Heart left ventricle (tissue), 16 donors: Measurements from ENCODE around the gene PPM1F. TPM values are rescaled to one million over a fixed set of nuclear protein-coding genes. Genes with fewer than 3 reads are reported as not detected.

Experiments
- ATAC-seq, 4 donors: fragments of 200-7000 bp; cut with Tn5 transposase; one replicate each; pipeline ENCODE4 v1.9.1; 2020 to 2022; ENCODE audit warnings: moderate library complexity in 4 of 4, mild to moderate bottlenecking in 3 of 4, moderate number of reproducible peaks in 1 of 4
- DNase-seq, 5 donors: peaks; one replicate each; pipeline ENCODE4 v3.0.0-alpha.2; 2020
- H3K27ac ChIP-seq, 12 donors: fragments of 200-600 bp; sonication (generic) in 4 of 12; one replicate each; pipeline versions ENCODE4 v1.5.0 to v1.8.0; 2016 to 2022; ENCODE audit warnings: mild to moderate bottlenecking in 2 of 12
- H3K27me3 ChIP-seq, 9 donors: fragments of 200-600 bp; sonication (generic) in 2 of 9; one replicate each; pipeline versions ENCODE4 v1.5.1 to v1.8.0; 2016 to 2022; ENCODE audit warnings: mild to moderate bottlenecking in 3 of 9
- H3K36me3 ChIP-seq, 9 donors: fragments of 200-600 bp; sonication (generic) in 2 of 9; one replicate each; pipeline versions ENCODE4 v1.5.0 to v1.8.0; 2018 to 2022; ENCODE audit warnings: mild to moderate bottlenecking in 2 of 9
- H3K4me1 ChIP-seq, 12 donors: fragments of 200-600 bp; sonication (generic) in 4 of 12; one replicate each; pipeline versions ENCODE4 v1.5.0 to v1.8.0; 2016 to 2022; ENCODE audit warnings: mild to moderate bottlenecking in 3 of 12
- H3K4me3 ChIP-seq, 12 donors: fragments of 200-600 bp; sonication (generic) in 4 of 12; one replicate each; pipeline versions ENCODE4 v1.5.0 to v1.8.0; 2017 to 2022; ENCODE audit warnings: mild to moderate bottlenecking in 9 of 12, moderate library complexity in 4 of 12
- H3K9me3 ChIP-seq, 12 donors: fragments of 200-600 bp; sonication (generic) in 4 of 12; one replicate each; pipeline versions ENCODE4 v1.5.0 to v1.8.0; 2016 to 2022; ENCODE audit warnings: mild to moderate bottlenecking in 1 of 12
- CTCF ChIP-seq, 12 donors: fragments of 200-600 bp; sonication (generic) in 4 of 12; IDR thresholded peaks; one replicate each; pipeline versions ENCODE4 v1.5.0 to v1.8.0; 2018 to 2022; ENCODE audit warnings: antibody characterized with exemption in 12 of 12, mild to moderate bottlenecking in 5 of 12
- POLR2A ChIP-seq, 2 donors: fragments of 450-650 bp; IDR thresholded peaks; one replicate each; pipeline ENCODE4 v1.6.1; 2017; ENCODE audit warnings: antibody characterized with exemption in 2 of 2, mild to moderate bottlenecking in 2 of 2, moderate library complexity in 2 of 2
- WGBS, 4 donors: extraction: QIAGEN DNeasy Blood & Tissue Kit in 2 of 4; methylation state at CpG; one replicate each; pipeline versions ENCODE4 v1.1.5 to v1.1.7; 2013 to 2018; 5-methylcytosine and 5-hydroxymethylcytosine counted together
- intact Hi-C, 10 donors: fragments of 100-400 bp; cut with DNase I; formaldehyde crosslinking; loops; one replicate each; pipeline versions ENCODE4 v1.11.1 to v1.14.2; 2022
- polyA plus RNA-seq, 2 donors: library from polyadenylated mRNA; stranded (reverse); fragments of 200-250 nt; gene quantifications; one replicate each; pipeline ENCODE4 v1.2.3, GENCODE V29; 2013
- total RNA-seq, 9 donors: library from RNA; depleted of rRNA in 2 of 9; stranded (reverse); fragments of >200 nt in 2 of 9; fragmentation: NEBNext Ultra II Directional in 3 of 9; extraction: Animal tissue kit (Norgen Biotek cat#: 25700) in 3 of 9; gene quantifications; one replicate each; pipeline versions ENCODE4 v1.1.0 to v1.2.4, GENCODE V29; 2016 to 2023
- donor health status: ischemic (EF 13 %, LVEDD 7.1; RV severe dilation, severe dysfunction).
- donor health status: healthy with polysubstance abuse.
- donor health status: DM: no; HTN: yes; CAD: no.
- donor health status: DM: no; HTN: no; CAD: no.
- donor health status: ischemic (EF 25% LVEDD 6.9; RV normal size, moderate dysfunction).
- donor health status: ischemic (EF 25% LVEDD 5.7; RV mildly dilated, moderate dysfunction).
- donor health status: healthy.
- donor health status: DM: yes; HTN: yes; CAD: no.
- donor health status: ischemic (EF 35%, LVEDD 5.7; RV mildly dilated, moderate dysfunction).
- donor health status: nonischemic (EF 11% LVEDD 7.7; RV severe dilation, severe dysfunction).
- donor health status: DM: yes; HTN: yes; CAD: no.
- donor health status: PGD.
- donor health status: ischemic (EF 29% LVEDD 5.4; RV normal size, mild dysfunction).
- donor health status: nonischemic (EF 23%, LVEDD 6.1; RV moderate dilation, normal function).

PPM1F gene
- total and polyA plus RNA-seq, 11 donors, result 12.1 to 51.1 (median 20.2) TPM

DNA sequence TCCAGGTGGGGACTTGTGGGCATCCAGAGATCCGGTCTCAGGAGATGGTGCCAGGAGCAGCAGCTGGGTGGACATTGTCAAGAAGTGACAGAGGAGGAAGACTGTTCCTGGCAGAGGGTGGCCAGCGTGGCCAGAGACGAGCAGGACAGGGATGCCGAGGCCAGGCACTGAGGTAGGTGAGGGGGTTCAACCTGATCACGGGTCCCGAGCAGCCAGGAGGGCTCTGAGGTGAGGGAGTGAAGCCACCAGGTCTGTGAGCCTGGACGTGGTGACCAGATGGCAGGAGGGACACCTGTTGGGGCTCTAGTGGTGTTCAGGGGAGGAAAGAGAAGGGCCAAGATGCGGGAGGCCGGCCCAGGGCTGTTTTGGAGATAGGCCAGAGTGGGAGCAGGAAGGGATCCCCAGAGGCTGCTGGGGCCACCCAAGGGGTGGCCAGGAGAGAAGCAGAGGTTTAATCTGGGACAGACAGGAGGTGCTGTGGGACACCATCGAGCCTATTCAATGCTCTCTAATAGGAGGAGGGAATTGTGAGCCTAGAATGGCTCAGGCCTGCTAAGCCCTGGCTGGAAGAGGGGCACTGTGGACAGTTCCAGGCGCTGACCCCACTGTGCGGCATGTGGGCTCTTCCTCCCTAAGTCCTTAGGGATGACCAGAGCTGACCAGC is 6.3 kb downstream of the PPM1F start:
- Histone ChIP-seq H3K27me3 (no peaks in the 10 kb centered on the region), H3K4me3 (no peak overlapping the region), H3K27ac (peak overlapping the region in 11 of 12 donors; percentile 63 to 98 (median 93)), H3K36me3 (peaks cover 0 to 26% (median 19%) of the 10 kb centered on the region in 9 donors), H3K4me1 (peaks cover 23 to 97% (median 82%) of the 10 kb centered on the region in 12 donors), H3K9me3 (no peaks in the 10 kb centered on the region)
- no peak for ATAC-seq
- intact Hi-C loops, result no loop called here
- WGBS, 4 donors, result 76 to 80% (median 78%) methylated on average over 12 of the region's 12 CpGs
- TF ChIP-seq POLR2A (IDR thresholded peaks at IDR 0.05), result no peak
- DNase-seq, result no peak

DNA sequence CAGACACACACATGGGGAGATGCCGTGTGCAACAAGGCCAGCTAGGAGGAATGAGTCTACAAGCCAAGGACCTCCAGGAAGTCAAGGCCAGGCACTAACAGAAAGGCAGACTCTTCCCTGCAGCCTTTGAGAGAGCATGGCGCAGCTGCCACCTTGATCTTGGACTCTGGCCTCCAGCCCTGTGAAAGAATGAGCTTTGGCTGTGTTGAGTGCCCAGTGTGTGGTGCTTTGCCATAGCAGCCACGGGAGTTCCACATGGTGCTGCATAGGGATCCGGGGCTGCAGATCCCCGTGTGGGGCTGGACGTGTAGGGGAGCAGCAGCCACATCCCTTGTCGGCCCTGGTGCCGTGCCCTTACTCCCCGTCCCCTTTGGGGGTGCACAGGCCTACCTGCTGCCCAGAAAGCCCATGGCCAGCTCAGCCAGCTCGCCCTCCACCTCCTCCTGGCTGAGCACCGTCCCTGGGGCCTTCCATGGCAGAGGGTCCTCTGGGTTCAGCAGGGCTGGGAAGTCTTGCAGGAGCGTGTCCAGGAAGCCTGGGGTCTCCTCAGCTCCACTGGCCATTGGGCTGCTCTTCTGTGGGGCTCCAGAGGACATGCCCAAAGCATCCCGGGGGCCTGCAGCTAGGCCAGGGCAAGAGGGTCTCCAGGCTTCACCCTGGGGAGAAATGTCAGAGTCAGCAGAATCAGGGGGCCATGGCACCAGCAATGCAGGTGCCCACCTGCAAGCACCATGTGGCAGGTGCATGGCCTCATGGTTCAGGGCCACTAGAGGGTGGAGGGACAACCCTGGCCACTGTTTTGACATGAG is 7.0 kb downstream of the PPM1F start:
- ATAC-seq (no peak), DNase-seq (peak in 1 of 5 donors; percentile 21)
- Histone ChIP-seq H3K27me3 (no peaks in the 10 kb centered on the region), H3K4me3 (no peak overlapping the region), H3K4me1 (peaks cover 25 to 97% (median 82%) of the 10 kb centered on the region in 12 donors), H3K9me3 (no peaks in the 10 kb centered on the region), H3K36me3 (peaks cover 0 to 26% (median 20%) of the 10 kb centered on the region in 9 donors), H3K27ac (peak overlapping the region in 11 of 12 donors; percentile 19 to 98 (median 96))
- whole genome bisulfite sequencing, 4 donors, result 82 to 94% (median 92%) methylated on average over 6 to 13 of the region's 13 CpGs
- no peak for TF ChIP-seq POLR2A (IDR thresholded peaks at IDR 0.05)
- no peak for TF ChIP-seq CTCF (IDR thresholded peaks at IDR 0.05)
- intact Hi-C loops, result no loop called here

GRCh38 chr22:21944871-21945270 is 7.8 kb downstream of the PPM1F start:
- TF ChIP-seq POLR2A (IDR thresholded peaks at IDR 0.05) (no peak), CTCF (IDR thresholded peaks at IDR 0.05) (no peak)
- Histone ChIP-seq H3K4me3 (no peak overlapping the region), H3K36me3 (peaks cover 0 to 30% (median 20%) of the 10 kb centered on the region in 9 donors), H3K4me1 (peaks cover 30 to 99% (median 84%) of the 10 kb centered on the region in 12 donors), H3K27me3 (no peaks in the 10 kb centered on the region), H3K9me3 (no peaks in the 10 kb centered on the region), H3K27ac (peak overlapping the region in 11 of 12 donors; percentile 88 to 98 (median 96))
- intact Hi-C loops, result no loop called here
- 69 to 79% (median 75%) methylated on average over 7 of the region's 7 CpGs for WGBS, 4 donors
- DNase-seq, result peak in 1 of 5 donors; percentile 6
- ATAC-seq, result no peak

- H3K4me1 ChIP-seq, result peaks cover 37 to 99% (median 88%) of the 10 kb centered on the region in 12 donors
- H3K27me3 ChIP-seq, result no peaks in the 10 kb centered on the region
- H3K27ac ChIP-seq, result peak overlapping the region; percentile 45 to 98 (median 96)
- 85 to 89% (median 88%) methylated on average over 18 of the region's 18 CpGs for WGBS, 4 donors
- ATAC-seq (no peak), DNase-seq (no peak)
- intact Hi-C loops, result no loop called here
- H3K4me3 ChIP-seq, result no peak overlapping the region
- H3K9me3 ChIP-seq, result no peaks in the 10 kb centered on the region
- TF ChIP-seq CTCF (IDR thresholded peaks at IDR 0.05) (no peak), POLR2A (IDR thresholded peaks at IDR 0.05) (no peak)
- H3K36me3 ChIP-seq, result peaks cover 0 to 30% (median 20%) of the 10 kb centered on the region in 9 donors
Measured at GRCh38 chr22:21943571-21944448, 8.8 kb downstream of the PPM1F start.
